Stimulated activated CD4-positive, alpha-beta T cell treated with anti-CD3 and anti-CD28 coated beads, Interleukin-12 subunit alpha, Interleukin-12 subunit beta, amount 100 ng/mL, for 24 hours (primary cell): ENCODE results near the gene PCDHA8.
"Not testable (repeated sequence)": the region's sequence is repeated elsewhere in the genome, so short reads cannot be mapped to it uniquely, and the experiment has no call there.

Experiments used
- DNase-seq, 2 experiments: peaks; one replicate each; pipeline ENCODE4 v3.0.0-alpha.2; 2020; ENCODE audit warnings: low read depth in 2 of 2

PCDHA8 gene

GRCh38 chr5:140869555-140869886, 28.5 kb downstream of the PCDHA8 start:
- DNase-seq: no peak

- DNase-seq: no peak
These were observed 29.5 kb downstream of the PCDHA8 start for GRCh38 chr5:140870221-140871201.

DNA sequence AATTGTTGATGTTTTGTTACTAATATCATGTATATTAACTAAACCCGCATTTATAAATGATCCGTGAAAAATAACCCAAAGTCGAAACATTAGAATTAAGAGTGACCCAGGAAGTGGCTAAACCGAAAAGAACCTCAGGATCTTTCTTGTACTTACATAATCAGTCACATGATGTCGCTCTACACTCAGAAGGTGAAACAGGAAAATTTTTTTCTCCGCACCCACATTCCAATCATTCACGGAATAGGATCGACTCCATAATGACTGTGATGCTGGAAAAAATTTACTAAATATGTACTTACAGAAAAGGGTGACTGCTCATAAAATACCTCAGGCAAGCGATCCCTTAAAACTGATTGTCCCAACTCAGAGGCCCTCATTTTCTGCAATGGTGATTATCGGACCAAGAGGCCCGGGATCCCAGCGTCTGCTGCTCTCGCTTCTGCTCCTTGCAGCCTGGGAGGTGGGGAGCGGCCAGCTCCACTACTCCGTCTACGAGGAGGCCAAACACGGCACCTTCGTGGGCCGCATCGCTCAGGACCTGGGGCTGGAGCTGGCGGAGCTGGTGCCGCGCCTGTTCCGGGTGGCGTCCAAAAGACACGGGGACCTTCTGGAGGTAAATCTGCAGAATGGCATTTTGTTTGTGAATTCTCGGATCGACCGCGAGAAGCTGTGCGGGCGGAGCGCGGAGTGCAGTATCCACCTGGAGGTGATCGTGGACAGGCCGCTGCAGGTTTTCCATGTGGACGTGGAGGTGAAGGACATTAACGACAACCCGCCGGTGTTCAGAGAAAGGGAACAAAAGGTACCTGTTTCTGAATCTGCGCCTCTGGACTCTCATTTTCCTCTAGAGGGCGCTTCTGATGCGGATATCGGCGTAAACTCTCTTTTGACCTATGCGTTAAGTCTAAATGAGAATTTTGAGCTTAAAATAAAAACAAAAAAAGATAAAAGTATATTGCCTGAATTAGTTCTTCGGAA, 34.4 kb downstream of the PCDHA8 start, which contains the start of gene PCDHA12:
PCDHA12 (plus strand) TSS at position 224 of the 981 bp plus-strand sequence; CDS start at position 389, 165 bp downstream.
- no peak for DNase-seq

GRCh38 chr5:140876541-140877261, 35.7 kb downstream of the PCDHA8 start:
- not testable (repeated sequence) for DNase-seq

GRCh38 chr5:140877262-140877581, 36.2 kb downstream of the PCDHA8 start:
- no peak for DNase-seq

DNA sequence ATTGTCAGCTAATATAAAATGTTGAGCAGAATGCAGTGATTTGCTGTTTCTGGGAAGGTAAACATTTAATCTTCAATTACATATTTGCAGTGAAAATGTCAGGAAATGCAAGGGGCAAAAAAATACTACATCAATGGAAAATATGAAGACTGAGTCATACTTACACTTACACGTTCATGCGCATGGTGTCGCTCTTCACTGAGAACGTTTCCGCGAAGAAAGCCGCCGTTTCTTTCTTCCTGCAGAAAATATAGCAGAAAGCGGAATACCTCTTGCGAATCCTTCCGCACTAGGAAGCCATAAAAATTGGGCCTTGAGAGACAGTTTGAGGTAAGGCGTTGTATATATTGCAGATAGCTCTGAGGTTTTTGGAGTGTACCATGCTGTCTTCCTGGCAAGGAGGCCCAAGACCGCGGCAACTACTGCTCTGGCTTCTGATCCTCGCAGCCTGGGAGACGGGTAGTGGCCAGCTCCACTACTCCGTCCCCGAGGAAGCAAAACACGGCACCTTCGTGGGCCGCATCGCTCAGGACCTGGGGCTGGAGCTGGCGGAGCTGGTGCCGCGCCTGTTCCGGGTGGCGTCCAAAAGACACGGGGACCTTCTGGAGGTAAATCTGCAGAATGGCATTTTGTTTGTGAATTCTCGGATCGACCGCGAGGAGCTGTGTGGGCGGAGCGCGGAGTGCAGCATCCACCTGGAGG, 41.1 kb downstream of the PCDHA8 start, which contains the start of gene PCDHA13:
PCDHA13 (plus strand) TSS at position 236 of the 702 bp plus-strand sequence; CDS start at position 381, 145 bp downstream.
- no peak for DNase-seq

DNA sequence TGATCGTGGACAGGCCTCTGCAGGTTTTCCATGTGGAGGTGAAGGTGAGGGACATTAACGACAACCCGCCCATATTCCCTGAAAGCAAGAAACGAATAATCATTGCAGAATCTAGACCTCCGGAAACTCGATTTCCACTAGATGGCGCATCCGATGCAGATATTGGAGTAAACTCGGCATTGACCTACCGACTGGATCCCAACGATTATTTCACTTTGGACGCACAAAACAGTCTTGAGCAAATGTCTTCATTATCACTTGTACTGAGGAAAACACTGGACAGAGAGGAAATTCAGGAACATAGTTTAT, 41.6 kb downstream of the PCDHA8 start:
- no peak for DNase-seq

- no peak for DNase-seq
These were observed 42.4 kb downstream of the PCDHA8 start for GRCh38 chr5:140883373-140883772.

GRCh38 chr5:140883927-140884697, 43.1 kb downstream of the PCDHA8 start:
- no peak for DNase-seq
